ENCODE measurements around the gene MED28.
"Not testable (repeated sequence)": the region's sequence is repeated elsewhere in the genome, so short reads cannot be mapped to it uniquely, and the experiment has no call there.

MED28 gene

GRCh38 chr4:17614416-17615299 is at the start of gene MED28:
Gene MED28 (plus strand): TSS chr4:17614641. CDS start chr4:17614655, 14 bp downstream.
- DNase-seq, result peak; percentile 94

GRCh38 chr4:17565846-17566245 is 48.6 kb upstream of the MED28 start:
- DNase-seq, result no peak

GRCh38 chr4:17567271-17567670 is 47.2 kb upstream of the MED28 start:
- DNase-seq, result no peak

GRCh38 chr4:17574206-17574605 is 40.2 kb upstream of the MED28 start:
- no peak for DNase-seq

- DNase-seq, result not testable (repeated sequence)
Measured at GRCh38 chr4:17575177-17575576, 39.3 kb upstream of the MED28 start.

- DNase-seq, result peak; percentile 98
Measured at GRCh38 chr4:17576932-17577664, 37.3 kb upstream of the MED28 start, which contains the start of gene LAP3. Gene LAP3 (plus strand): TSS chr4:17577198. CDS start chr4:17577466, 268 bp downstream.

GRCh38 chr4:17577665-17578481 is 36.6 kb upstream of the MED28 start:
- peak; percentile 60 for DNase-seq

- no peak for DNase-seq
Measured at GRCh38 chr4:17578482-17578891, 36.0 kb upstream of the MED28 start.

- no peak for DNase-seq
Measured at GRCh38 chr4:17580969-17581368, 33.5 kb upstream of the MED28 start.

GRCh38 chr4:17583276-17583675 is 31.2 kb upstream of the MED28 start:
- no peak for DNase-seq

GRCh38 chr4:17583941-17584340 is 30.5 kb upstream of the MED28 start:
- no peak for DNase-seq

GRCh38 chr4:17584521-17585213 is 29.8 kb upstream of the MED28 start:
- DNase-seq, result no peak

- no peak for DNase-seq
Measured at GRCh38 chr4:17587094-17587822, 27.2 kb upstream of the MED28 start.

- no peak for DNase-seq
Measured at GRCh38 chr4:17589355-17589754, 25.1 kb upstream of the MED28 start.

GRCh38 chr4:17595471-17596005 is 18.9 kb upstream of the MED28 start:
- no peak for DNase-seq

GRCh38 chr4:17597517-17597916 is 16.9 kb upstream of the MED28 start:
- DNase-seq, result no peak

GRCh38 chr4:17599826-17600225 is 14.6 kb upstream of the MED28 start:
- DNase-seq, result no peak

- no peak for DNase-seq
Measured at GRCh38 chr4:17605236-17605635, 9.2 kb upstream of the MED28 start.

GRCh38 chr4:17613761-17614415 is 553 bp upstream of the MED28 start:
- DNase-seq, result no peak

GRCh38 chr4:17616283-17616682 is 1.8 kb downstream of the MED28 start:
- DNase-seq, result no peak

- no peak for DNase-seq
Measured at GRCh38 chr4:17618926-17619325, 4.5 kb downstream of the MED28 start.

All from left hindlimb (tissue), 1 donor.